ENCODE data around the gene KLHL29. TPM values are rescaled to one million over a fixed set of nuclear protein-coding genes. Genes with fewer than 3 reads are reported as not detected.

The KLHL29 gene
- total RNA-seq, 1 experiment from 2014 or later: 2.4 TPM

DNA sequence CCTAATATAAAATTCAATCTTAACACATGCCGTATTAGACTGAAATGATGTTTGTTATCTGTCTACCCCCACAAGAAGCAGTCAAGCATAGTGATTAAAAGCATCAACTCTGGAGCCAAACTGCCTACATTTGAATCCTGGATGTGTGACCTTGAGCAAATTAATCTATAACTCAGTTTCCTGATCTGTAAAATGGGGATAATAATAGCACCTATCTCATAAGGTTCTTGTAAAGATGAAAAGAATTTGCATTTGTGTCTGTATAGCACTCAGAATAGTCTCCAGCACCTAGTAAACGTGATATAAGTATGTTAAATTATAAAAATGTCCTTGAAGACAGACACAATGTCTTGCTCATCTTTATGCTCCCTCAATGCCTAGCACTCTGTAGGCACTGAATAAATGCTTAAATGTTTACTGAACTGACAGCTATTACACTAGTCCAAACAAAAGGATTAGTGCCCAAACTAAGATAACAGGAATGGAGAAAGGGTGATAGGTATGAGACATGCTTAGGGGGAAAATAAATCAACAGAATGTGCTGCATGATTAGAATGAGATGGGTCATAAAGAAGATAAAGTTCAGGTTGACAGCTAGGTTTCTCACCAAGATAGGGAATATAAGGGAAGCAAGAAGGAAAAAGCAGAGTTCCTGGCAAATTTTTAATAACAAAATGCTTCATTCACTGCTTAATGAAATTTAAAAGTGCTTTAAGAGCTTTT, 361.3 kb downstream of the KLHL29 start:
- no peak overlapping the region for H3K23ac ChIP-seq (ENCODE audit: insufficient read length, low read depth, low read length)
- H3K79me1 ChIP-seq (ENCODE audit: insufficient read depth, low read depth, low read length, poor library complexity, severe bottlenecking): no peaks in the 10 kb centered on the region
- no peaks in the 10 kb centered on the region for H3K9me3 ChIP-seq (ENCODE audit: control insufficient read depth, low read depth, low read length)
- no peak overlapping the region for H2AFZ ChIP-seq (ENCODE audit: low read length)
- H2AK5ac ChIP-seq (ENCODE audit: insufficient read length, low read length): no peak overlapping the region
- H4K8ac ChIP-seq (replicated peaks; ENCODE audit: insufficient read length, low read depth, low read length): no peak overlapping the region
- no peak overlapping the region for H3K14ac ChIP-seq (ENCODE audit: insufficient read depth, low read length)
- Mint-ChIP-seq H3K27me3 (ENCODE audit: low read depth) (no peaks in the 10 kb centered on the region), H3K4me3 (no peak overlapping the region), H3K4me1 (peaks cover 8 to 19% of the 10 kb centered on the region in 2 experiments), H3K9me3 (peaks cover 0 to 2% of the 10 kb centered on the region in 2 experiments; a peak in 2 of 5 replicates), H3K27ac (no peak overlapping the region), H3K36me3 (ENCODE audit: insufficient read depth in 1 of 3, low read depth in 3 of 3) (peaks cover 0 to 9% (median 5%) of the 10 kb centered on the region in 3 experiments; a peak in 3 of 7 replicates)
- no peak overlapping the region for H4K91ac ChIP-seq (ENCODE audit: insufficient read length, low read depth, low read length)
- H2BK15ac ChIP-seq (ENCODE audit: low read depth, low read length): no peak overlapping the region
- no CpG with 5 or more reads among the region's 2 CpGs for WGBS (ENCODE audit: extremely low coverage, insufficient read length, low lambda C conversion rate)
- DNase-seq: no peak
- no peaks in the 10 kb centered on the region for H3K23me2 ChIP-seq (ENCODE audit: insufficient read length, low read depth, low read length, poor library complexity, severe bottlenecking)
- H3T11ph ChIP-seq (ENCODE audit: low read length): no peak overlapping the region
- H3K9ac ChIP-seq (ENCODE audit: extremely low read depth, insufficient read length, low read length): no peak overlapping the region
- H3K27ac ChIP-seq (ENCODE audit: insufficient read length, low read depth, low read length): no peak overlapping the region
- H2BK12ac ChIP-seq (ENCODE audit: insufficient read length, low read depth, low read length): no peak overlapping the region
- no peak overlapping the region for H4K5ac ChIP-seq (ENCODE audit: insufficient read length, low read depth, low read length)
- no peaks in the 10 kb centered on the region for H3K79me2 ChIP-seq (ENCODE audit: insufficient read depth, low read length)
- no peak overlapping the region for H3K4ac ChIP-seq (ENCODE audit: low read depth, low read length)
- no peak for TF ChIP-seq CTCF (conservative IDR thresholded peaks at IDR 0.05)
- H4K20me1 ChIP-seq (ENCODE audit: control insufficient read depth, insufficient read depth, insufficient read length): no peaks in the 10 kb centered on the region
- no peak overlapping the region for H2BK5ac ChIP-seq (ENCODE audit: insufficient read length, low read length)
- H3K18ac ChIP-seq (ENCODE audit: insufficient read length, low read depth, low read length): no peak overlapping the region
- H3K4me1 ChIP-seq (ENCODE audit: insufficient read depth, low read length): no peaks in the 10 kb centered on the region
- H2BK120ac ChIP-seq (ENCODE audit: low read depth, low read length, poor library complexity, severe bottlenecking): no peak overlapping the region
- H3K27me3 ChIP-seq (ENCODE audit: insufficient read depth, low read length): no peaks in the 10 kb centered on the region
- no peak overlapping the region for H3K4me2 ChIP-seq (ENCODE audit: insufficient read depth, insufficient read length, low read length)
- no peak overlapping the region for H2BK20ac ChIP-seq (ENCODE audit: low read depth, low read length, poor library complexity, severe bottlenecking)
- H3K56ac ChIP-seq (ENCODE audit: insufficient read length, low read depth, low read length): no peak overlapping the region
